T-helper 1 cell treated with Interleukin-12 subunit alpha and Interleukin-12 subunit beta and Interleukin-4 antibody, amounts not matched to agents 30 ng/mL and 1 ng/mL, for 36 hours (primary cell): ENCODE data around the gene C8B. TPM values are rescaled to one million over a fixed set of nuclear protein-coding genes. Genes with fewer than 3 reads are reported as not detected.

Experiments
- intact Hi-C: fragments of 100-400 bp; cut with micrococcal nuclease; formaldehyde crosslinking; loops from one replicate; pipeline ENCODE4 v1.15.1; 2024
- total RNA-seq: library from RNA; stranded (reverse); gene quantifications from 2 replicates; pipeline ENCODE4 v1.2.3, GENCODE V29; 2022

The C8B gene
- total RNA-seq, result not detected in 2 replicates

GRCh38 chr1:56965916-56966697 is at the start of gene C8B:
TSS of gene C8B (minus strand) at chr1:56966015. CDS start at chr1:56965948, 67 bp downstream.
- intact Hi-C loops, result no loop called here

- intact Hi-C loops, result no loop called here
Observed at GRCh38 chr1:57015071-57015470, 49.3 kb upstream of the C8B start.

- intact Hi-C loops, result no loop called here
Observed at GRCh38 chr1:57013522-57013921, 47.7 kb upstream of the C8B start.

GRCh38 chr1:57012315-57012714 is 46.5 kb upstream of the C8B start:
- intact Hi-C loops, result no loop called here

GRCh38 chr1:57010511-57010910 is 44.7 kb upstream of the C8B start:
- intact Hi-C loops, result no loop called here

- intact Hi-C loops, result no loop called here
Observed at GRCh38 chr1:57007948-57008347, 42.1 kb upstream of the C8B start.

- intact Hi-C loops, result no loop called here
Observed at GRCh38 chr1:57007472-57007871, 41.7 kb upstream of the C8B start.

- intact Hi-C loops, result no loop called here
Observed at GRCh38 chr1:57003398-57004139, 37.8 kb upstream of the C8B start.

- intact Hi-C loops, result no loop called here
Observed at GRCh38 chr1:56995414-56996100, 29.7 kb upstream of the C8B start.

- intact Hi-C loops, result no loop called here
Observed at GRCh38 chr1:56993475-56993874, 27.7 kb upstream of the C8B start.

GRCh38 chr1:56992318-56993125 is 26.7 kb upstream of the C8B start:
- intact Hi-C loops, result no loop called here

GRCh38 chr1:56991576-56991975 is 25.8 kb upstream of the C8B start:
- intact Hi-C loops, result no loop called here

GRCh38 chr1:56986397-56986796 is 20.6 kb upstream of the C8B start:
- intact Hi-C loops, result no loop called here

- intact Hi-C loops, result no loop called here
Observed at GRCh38 chr1:56985857-56986256, 20.0 kb upstream of the C8B start.

- intact Hi-C loops, result no loop called here
Observed at GRCh38 chr1:56983484-56983883, 17.7 kb upstream of the C8B start.

- intact Hi-C loops, result no loop called here
Observed at GRCh38 chr1:56979986-56980755, 14.4 kb upstream of the C8B start.

GRCh38 chr1:56978819-56979218 is 13.0 kb upstream of the C8B start:
- intact Hi-C loops, result no loop called here

GRCh38 chr1:56977910-56978309 is 12.1 kb upstream of the C8B start:
- intact Hi-C loops, result no loop called here

- intact Hi-C loops, result no loop called here
Observed at GRCh38 chr1:56975446-56975845, 9.6 kb upstream of the C8B start.

- intact Hi-C loops, result no loop called here
Observed at GRCh38 chr1:56973923-56974742, 8.3 kb upstream of the C8B start.
